MCF 10A (cell line): ENCODE data around the gene USP47. TPM values are rescaled to one million over a fixed set of nuclear protein-coding genes. Genes with fewer than 3 reads are reported as not detected.

Source experiments
- BruUV-seq: library from RNA; stranded (reverse); fragments of 400-500 nt; replicated peaks from 2 replicates; lab custom pipeline; 2021; lab: Mats Ljungman, UMichigan
- CTCF ChIA-PET: fragments of 300-600 bp; sonication (Branson Sonifier 250); formaldehyde crosslinking; extraction: SDS; loops from one replicate; lab custom pipeline; 2021; ENCODE audit warnings: antibody characterized with exemption, inconsistent platforms; lab: Yijun Ruan, JAX
- POLR2A ChIA-PET: fragments of 300-600, 350-650 bp; sonication (Branson Sonifier 250); formaldehyde crosslinking; extraction: SDS; loops from one replicate; lab custom pipeline; 2020; ENCODE audit warnings: antibody characterized with exemption, inconsistent platforms; lab: Yijun Ruan, JAX
- DNase-seq: peaks from one replicate; pipeline ENCODE4 v3.0.0-alpha.2; 2018; ENCODE audit not compliant: unreplicated experiment
- H3K27ac Mint-ChIP-seq: one replicate; pipeline ENCODE4 v1.8.0; 2022; ENCODE audit warnings: mild to moderate bottlenecking, low read depth, mixed read lengths; ENCODE audit not compliant: unreplicated experiment
- H3K27me3 Mint-ChIP-seq: one replicate; pipeline ENCODE4 v1.8.0; 2022; ENCODE audit warnings: mixed read lengths; ENCODE audit not compliant: insufficient read depth, unreplicated experiment
- H3K36me3 Mint-ChIP-seq: one replicate; pipeline ENCODE4 v1.8.0; 2022; ENCODE audit warnings: mild to moderate bottlenecking, moderate library complexity, mixed read lengths; ENCODE audit not compliant: insufficient read depth, unreplicated experiment
- H3K4me1 Mint-ChIP-seq: one replicate; pipeline ENCODE4 v1.8.0; 2022; ENCODE audit warnings: mixed read lengths; ENCODE audit not compliant: insufficient read depth, unreplicated experiment
- H3K4me3 Mint-ChIP-seq: one replicate; pipeline ENCODE4 v1.8.0; 2022; ENCODE audit warnings: mild to moderate bottlenecking, moderate library complexity, mixed read lengths; ENCODE audit not compliant: unreplicated experiment
- H3K9me3 Mint-ChIP-seq: one replicate; pipeline ENCODE4 v1.8.0; 2022; ENCODE audit warnings: mixed read lengths; ENCODE audit not compliant: unreplicated experiment
- intact Hi-C: fragments of 100-400 bp; cut with micrococcal nuclease; formaldehyde crosslinking; loops from 2 replicates; pipeline ENCODE4 v1.14.1; 2022
- total RNA-seq: library from RNA; stranded (reverse); gene quantifications from 2 replicates; pipeline ENCODE4 v1.2.3, GENCODE V29; 2022
- TF ChIP-seq, protein P1 (sequence below): fragments of 200-600 bp; IDR thresholded peaks from one replicate; pipeline ENCODE4 v1.8.0; 2022; ENCODE audit warnings: antibody characterized with exemption, mild to moderate bottlenecking; ENCODE audit not compliant: unreplicated experiment

Gene USP47
- total RNA-seq, 1 experiment from 2014 or later = 41.6 TPM

DNA sequence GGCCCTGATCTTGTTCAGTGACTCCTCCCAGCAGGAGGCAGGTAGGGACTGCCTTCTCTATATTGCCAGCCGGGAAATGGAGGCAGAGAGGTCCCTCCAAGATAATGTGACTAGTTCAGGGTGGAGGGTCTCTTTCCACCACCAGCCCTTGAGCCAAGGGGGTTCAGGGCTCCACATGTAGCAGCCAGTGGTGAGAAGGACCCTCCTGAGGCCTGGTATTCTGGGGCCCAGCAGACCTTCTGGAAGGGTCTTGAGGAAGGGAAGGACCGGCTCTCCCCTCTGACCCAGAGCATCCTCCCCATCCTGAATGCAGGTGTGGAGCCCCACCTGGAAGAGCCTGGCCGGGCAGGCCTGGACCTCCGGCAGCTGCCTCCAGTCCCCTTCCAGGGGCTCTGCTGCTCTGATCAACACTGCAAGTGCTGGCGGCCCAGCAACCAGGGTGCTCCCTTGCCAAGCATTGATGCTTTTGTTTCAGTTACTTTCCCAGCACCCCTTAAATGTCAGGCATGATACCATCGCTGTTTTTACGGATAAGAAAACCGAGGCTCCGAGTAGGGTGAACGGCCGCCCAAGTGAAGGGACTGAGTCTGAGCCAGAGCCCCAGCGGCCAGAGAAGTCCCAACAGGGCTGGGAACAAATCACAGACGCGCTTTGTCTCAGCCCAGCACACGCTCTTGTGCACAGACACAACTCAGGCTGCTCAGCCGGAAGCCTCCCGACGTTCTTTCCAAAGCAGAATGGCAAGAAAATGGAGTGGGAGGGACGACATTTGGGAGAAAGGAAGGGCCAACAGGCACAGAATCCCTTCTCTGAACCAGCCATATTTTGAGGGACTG, 127.8 kb downstream of the USP47 start:
- ChIA-PET CTCF (no interaction called here), POLR2A (no interaction called here)
- peaks cover 2% of the 10 kb centered on the region for H3K36me3 Mint-ChIP-seq
- H3K4me1 Mint-ChIP-seq = peaks cover 5% of the 10 kb centered on the region
- no peaks in the 10 kb centered on the region for H3K27me3 Mint-ChIP-seq
- no peak for DNase-seq
- H3K27ac Mint-ChIP-seq = no peak overlapping the region
- no peak overlapping the region for H3K4me3 Mint-ChIP-seq
- TF ChIP-seq, protein P1, sequence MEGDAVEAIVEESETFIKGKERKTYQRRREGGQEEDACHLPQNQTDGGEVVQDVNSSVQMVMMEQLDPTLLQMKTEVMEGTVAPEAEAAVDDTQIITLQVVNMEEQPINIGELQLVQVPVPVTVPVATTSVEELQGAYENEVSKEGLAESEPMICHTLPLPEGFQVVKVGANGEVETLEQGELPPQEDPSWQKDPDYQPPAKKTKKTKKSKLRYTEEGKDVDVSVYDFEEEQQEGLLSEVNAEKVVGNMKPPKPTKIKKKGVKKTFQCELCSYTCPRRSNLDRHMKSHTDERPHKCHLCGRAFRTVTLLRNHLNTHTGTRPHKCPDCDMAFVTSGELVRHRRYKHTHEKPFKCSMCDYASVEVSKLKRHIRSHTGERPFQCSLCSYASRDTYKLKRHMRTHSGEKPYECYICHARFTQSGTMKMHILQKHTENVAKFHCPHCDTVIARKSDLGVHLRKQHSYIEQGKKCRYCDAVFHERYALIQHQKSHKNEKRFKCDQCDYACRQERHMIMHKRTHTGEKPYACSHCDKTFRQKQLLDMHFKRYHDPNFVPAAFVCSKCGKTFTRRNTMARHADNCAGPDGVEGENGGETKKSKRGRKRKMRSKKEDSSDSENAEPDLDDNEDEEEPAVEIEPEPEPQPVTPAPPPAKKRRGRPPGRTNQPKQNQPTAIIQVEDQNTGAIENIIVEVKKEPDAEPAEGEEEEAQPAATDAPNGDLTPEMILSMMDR = no peak
- intact Hi-C loops = no loop called here
- H3K9me3 Mint-ChIP-seq = no peaks in the 10 kb centered on the region
- no TSS peak for BruUV-seq

DNA sequence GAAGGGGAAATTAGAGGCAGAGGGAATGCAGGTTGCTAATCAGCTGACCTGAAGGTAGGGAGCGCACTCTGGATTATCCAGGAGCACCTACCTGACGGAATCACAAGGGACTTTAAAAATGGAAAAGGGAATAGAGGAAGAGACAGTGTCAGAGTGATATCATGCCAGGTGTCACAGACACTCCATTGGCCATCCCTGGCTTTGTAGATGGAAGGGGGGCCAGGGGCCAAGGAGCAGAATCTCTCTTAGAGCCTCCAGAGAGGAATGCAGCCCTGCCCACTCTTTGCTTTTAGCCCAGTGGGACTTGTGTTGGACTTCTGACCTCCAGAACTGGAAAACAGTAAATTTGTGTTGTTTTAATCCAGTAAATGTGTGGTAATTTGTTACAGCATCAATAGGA, 128.8 kb downstream of the USP47 start:
- Mint-ChIP-seq H3K4me1 (peaks cover 5% of the 10 kb centered on the region), H3K9me3 (no peaks in the 10 kb centered on the region), H3K36me3 (no peaks in the 10 kb centered on the region), H3K4me3 (no peak overlapping the region), H3K27ac (no peak overlapping the region), H3K27me3 (no peaks in the 10 kb centered on the region)
- CTCF ChIA-PET = no interaction called here
- no TSS peak for BruUV-seq
- POLR2A ChIA-PET = no interaction called here
- intact Hi-C loops = no loop called here
- DNase-seq = no peak
- TF ChIP-seq, protein P1 = no peak

DNA sequence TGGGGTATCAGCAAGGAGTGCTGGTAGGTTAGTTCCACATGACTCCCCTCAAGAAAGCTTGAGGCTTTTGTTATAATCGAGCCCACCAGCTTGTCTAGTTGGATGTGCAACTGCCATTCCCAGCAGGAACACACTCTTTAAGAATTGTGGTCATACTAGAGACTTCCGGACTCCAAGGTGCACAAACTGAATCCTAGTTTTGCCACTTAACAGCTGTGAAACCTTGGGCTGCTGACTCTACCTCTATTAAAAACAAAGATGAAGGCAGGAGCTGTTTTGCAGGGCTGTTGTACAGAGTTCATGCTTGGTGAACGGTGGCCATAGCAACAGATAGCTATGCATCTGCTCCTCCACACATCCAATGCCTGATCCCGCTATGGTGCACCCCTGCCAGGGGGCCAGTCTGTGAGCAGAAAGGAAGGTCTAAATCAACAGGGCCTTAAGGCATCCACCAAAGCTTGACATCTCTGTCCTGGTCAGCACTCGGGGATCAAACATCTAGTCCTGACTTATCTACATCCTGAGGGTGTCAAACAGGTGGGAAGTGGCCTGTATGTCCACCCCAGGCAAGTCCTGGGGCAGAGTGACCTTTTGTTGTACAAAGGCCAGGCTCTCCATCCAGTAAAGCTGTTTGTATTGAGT, 130.3 kb downstream of the USP47 start:
- TF ChIP-seq, protein P1 = no peak
- DNase-seq = no peak
- H3K27ac Mint-ChIP-seq = no peak overlapping the region
- H3K27me3 Mint-ChIP-seq = no peaks in the 10 kb centered on the region
- BruUV-seq = no TSS peak
- no peaks in the 10 kb centered on the region for H3K9me3 Mint-ChIP-seq
- H3K4me1 Mint-ChIP-seq = peaks cover 11% of the 10 kb centered on the region
- H3K4me3 Mint-ChIP-seq = no peak overlapping the region
- intact Hi-C loops = no loop called here
- H3K36me3 Mint-ChIP-seq = peaks cover 2% of the 10 kb centered on the region
- CTCF ChIA-PET = interaction anchor here (0.6 to 1.1 kb wide), 5 partner anchors 8 to 75 kb away, joined by 3 to 4 read pairs (median 3); no protein-coding TSS in a partner anchor
- POLR2A ChIA-PET = interaction anchor here (1.2 kb wide), 1 partner anchor 14 kb away, joined by 3 read pairs; no protein-coding TSS in a partner anchor

DNA sequence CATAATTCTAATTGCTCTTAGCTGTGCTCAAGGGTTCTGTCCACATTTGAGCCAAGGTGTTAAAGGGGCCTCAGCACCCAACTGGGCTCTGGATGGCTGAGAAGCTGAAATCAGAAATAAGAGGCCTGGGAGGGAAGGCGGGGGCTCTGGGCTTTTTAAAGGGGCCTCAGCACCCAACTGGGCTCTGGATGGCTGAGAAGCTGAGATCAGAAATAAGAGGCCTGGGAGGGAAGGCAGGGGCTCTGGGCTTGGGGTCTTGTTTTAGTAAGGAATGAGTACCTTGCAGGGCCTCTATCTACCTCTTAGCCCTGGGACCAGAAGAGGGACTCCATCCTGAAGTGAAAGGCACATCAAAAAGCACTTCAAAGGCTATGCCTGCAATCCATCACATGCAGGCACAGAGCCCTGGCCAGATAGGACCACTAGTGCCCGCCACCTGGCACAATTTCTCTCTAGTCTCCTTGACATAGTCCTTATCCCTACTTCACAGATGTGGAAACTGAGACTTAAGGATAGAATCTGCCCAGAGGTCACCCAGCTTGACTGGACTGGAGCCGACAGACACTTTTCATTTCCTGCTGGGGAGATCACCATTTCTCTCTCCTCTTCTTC, 131.1 kb downstream of the USP47 start:
- no peak overlapping the region for H3K27ac Mint-ChIP-seq
- CTCF ChIA-PET = interaction anchor here (0.6 to 1.1 kb wide), 2 partner anchors 9 to 582 kb away, joined by 3 read pairs; no protein-coding TSS in a partner anchor
- BruUV-seq = no TSS peak
- H3K9me3 Mint-ChIP-seq = no peaks in the 10 kb centered on the region
- DNase-seq = no peak
- H3K27me3 Mint-ChIP-seq = no peaks in the 10 kb centered on the region
- intact Hi-C loops = no loop called here
- POLR2A ChIA-PET = no interaction called here
- H3K4me1 Mint-ChIP-seq = peaks cover 18% of the 10 kb centered on the region
- H3K36me3 Mint-ChIP-seq = peaks cover 9% of the 10 kb centered on the region
- TF ChIP-seq, protein P1 = no peak
- no peak overlapping the region for H3K4me3 Mint-ChIP-seq
